ENCODE results near the gene MLPH.

The MLPH gene

GRCh38 chr2:237525559-237526157 is 38.6 kb downstream of the MLPH start:
- DNase-seq = no peak

- no peak for DNase-seq
Observed at GRCh38 chr2:237527233-237527632, 40.2 kb downstream of the MLPH start.

- DNase-seq = no peak
Observed at GRCh38 chr2:237527766-237528165, 40.7 kb downstream of the MLPH start.

DNA sequence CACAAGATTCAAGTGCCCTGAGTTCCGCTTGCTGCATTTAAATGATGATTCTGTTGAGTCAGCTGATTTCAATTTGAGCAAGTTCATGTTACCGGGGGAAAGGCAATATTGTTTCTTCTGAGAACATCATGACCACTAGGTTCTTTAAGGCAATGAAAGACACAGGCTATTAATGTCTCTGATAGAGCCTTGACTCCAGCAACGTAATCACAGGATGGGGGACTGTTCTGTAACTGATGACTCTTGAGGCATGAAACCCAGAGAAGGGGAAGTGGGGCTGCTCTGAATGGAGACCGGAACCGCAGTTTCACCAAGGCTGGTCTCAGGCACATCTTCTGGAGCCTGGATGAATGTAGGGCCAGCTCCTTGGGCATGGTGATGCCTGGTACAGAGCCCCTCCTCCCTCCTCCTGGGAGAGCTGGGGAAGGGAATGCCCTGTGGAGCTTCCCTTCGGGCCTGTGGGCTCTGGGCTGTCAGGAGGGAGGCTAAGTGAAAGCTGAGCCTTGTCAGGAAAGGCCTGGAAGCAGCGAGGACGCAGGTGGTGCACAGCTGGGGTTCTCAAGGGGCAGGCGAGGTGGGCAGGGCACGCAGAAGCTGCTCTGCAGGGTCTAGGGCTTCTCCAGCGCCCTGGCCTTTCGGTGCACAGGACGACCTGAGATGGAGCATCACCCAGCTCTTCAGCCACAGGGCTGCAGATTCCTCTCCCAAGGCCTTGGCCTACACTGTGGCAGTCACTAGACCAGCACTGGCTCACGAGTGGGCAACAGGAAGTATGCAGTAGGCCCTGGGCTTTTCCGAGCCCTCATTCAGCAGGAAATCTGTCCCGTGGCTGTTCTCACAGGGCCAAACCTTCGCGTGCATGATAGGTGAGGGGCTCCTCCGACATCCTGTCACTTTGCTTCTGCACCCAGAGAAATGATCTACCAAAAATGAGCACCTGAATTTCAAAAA is 42.7 kb downstream of the MLPH start:
- no peak for DNase-seq

DNA sequence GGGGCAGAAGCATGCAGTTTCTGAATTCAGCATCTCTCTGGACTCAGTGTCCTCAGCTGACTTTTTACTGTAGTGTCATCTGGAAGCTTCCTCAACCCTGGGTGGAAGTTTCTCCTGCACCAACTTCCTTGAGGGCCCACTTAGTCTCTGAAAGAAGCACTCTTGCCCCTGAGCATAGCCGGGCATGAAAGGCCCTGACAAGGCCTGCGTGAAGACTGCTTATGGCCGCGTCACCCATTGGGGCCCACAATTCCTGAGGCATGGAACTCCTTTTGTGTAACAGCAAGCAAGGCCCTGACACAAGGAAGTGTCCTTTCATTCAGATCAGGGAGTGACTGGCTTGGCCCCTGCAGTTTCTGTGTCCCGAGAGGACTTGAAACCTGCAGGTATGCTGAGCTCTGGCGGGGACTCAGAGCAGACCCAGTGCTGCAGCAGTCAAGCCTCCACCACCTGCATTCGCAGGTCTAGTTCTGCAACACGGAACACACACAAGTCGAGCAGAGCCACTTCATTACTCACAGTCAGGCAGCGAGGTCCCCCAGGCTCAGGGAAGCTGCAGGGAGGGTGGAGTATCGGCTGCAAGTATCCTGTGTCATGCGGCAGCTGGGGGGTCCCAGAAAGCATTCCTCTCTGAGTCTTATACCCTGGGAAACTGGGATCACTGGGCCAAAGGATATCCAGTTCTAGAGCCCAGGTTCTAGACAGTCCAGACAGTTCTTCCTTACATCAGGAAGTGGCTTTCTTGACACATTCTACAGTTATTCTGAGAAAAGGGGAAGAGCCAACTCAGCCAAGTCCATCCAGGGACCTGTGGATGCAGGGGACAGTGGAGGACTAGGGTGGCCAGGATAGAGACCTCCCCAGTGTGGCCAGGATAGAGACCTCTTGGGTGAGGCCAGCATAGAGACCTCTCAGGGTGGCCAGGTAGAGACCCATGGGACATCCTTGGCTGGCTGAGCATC is 43.7 kb downstream of the MLPH start:
- DNase-seq = no peak

- DNase-seq = no peak
Observed at GRCh38 chr2:237532160-237532559, 45.1 kb downstream of the MLPH start.

DNA sequence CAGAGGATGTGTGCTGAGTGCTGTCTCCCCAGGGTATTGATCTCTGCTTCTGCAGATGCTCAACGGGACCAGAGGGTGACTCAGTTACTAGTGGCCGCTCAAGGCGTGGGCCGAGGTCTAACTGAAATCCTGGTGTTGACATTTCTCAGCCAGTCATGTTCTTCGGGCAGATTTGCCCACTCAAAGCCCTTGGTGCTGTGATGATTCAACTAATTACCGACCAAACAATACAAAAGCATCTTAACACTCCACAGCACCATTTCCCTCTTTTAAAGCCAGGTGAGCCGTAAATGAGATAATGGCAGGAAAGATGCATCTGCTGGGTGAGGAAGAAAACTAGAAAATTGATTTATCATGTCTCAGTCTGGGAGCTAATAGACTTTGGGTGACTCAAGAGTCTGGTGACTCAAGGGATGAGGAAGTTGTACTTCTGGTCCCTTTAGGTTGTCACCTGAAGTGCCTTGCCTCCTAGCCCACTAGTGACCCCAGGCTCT is 46.7 kb downstream of the MLPH start:
- DNase-seq = no peak

DNA sequence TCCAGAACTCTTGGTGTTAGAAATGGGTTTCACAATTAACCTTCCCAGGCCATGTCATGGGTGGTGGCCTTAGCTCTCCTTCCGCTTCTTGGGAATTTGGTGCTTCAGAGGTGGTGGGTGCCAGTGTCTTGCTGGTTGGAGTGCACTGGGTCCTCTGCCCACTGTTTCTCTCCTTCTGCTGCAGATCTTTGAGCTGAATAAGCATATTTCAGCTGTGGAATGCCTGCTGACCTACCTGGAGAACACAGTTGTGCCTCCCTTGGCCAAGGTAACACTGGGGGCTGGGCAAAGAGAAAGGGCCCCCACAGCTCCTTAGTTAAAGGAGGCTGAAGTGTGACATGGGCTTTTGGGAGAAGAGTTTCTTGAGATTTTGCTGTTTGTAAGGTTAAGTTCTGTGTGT is 47.3 kb downstream of the MLPH start:
- DNase-seq = no peak

- no peak for DNase-seq
Observed at GRCh38 chr2:237535385-237536082, 48.5 kb downstream of the MLPH start.

GRCh38 chr2:237536083-237536415 is 49.0 kb downstream of the MLPH start:
- no peak for DNase-seq

- DNase-seq = no peak
Observed at GRCh38 chr2:237536617-237537016, 49.6 kb downstream of the MLPH start.

GRCh38 chr2:237538001-237538720 is 51.1 kb downstream of the MLPH start:
- DNase-seq = no peak

GRCh38 chr2:237538901-237539300 is 51.9 kb downstream of the MLPH start:
- no peak for DNase-seq

DNA sequence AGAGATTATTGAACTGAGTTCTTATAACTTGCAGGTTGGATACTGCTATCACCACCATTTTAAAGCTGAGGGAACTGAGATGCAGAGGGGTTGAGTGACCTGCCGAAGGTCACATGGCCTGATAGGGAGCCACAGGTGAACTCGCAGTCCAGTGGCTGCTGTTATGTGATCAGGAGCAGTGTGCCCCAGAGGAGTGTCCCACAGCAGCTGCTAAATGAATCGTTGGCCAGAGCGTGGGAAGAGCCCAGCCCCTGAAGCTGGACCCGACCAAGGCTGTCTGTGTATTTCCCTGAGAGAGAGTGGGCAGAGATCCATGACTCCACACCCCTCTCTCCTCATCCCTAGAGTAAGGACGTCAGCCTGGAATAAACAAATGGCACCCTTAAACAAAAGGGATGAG is 52.6 kb downstream of the MLPH start:
- no peak for DNase-seq

DNA sequence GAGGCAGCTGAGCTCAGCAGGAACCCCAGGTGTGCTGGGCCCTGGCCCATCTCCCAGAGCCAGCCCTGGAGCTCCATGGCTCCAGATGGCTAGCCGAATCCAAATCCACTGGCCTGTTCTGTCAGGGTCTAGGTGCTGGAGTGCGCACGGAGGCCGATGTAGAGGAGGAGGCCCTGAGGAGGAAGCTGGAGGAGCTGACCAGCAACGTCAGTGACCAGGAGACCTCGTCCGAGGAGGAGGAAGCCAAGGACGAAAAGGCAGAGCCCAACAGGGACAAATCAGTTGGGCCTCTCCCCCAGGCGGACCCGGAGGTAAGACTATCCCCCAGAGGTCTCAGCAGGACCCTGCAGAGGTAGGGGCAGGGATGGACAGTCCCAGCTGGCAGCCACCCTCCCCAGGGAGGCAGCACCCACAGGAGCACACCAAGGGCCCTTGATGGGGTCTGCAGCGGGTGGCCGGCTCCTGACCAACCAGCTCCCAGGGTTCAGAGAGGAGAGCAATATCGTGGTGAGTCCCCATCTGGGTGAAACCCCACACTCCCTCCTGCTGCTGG is 53.2 kb downstream of the MLPH start:
- DNase-seq = no peak

DNA sequence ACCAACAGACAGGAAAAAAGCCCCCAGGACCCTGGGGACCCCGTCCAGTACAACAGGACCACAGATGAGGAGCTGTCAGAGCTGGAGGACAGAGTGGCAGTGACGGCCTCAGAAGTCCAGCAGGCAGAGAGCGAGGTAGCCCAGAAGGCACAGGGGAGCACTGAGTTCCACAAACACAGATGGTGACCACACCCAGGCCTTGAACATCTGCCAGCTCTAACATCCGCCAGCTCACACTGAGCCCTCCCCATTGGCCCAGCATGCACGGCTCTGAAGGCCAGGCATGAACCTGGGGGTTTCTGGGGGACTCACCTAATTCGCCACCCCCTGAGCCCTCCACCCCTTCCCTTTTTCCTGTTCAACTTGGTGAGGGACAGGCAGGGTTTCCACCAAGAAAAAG is 53.8 kb downstream of the MLPH start:
- no peak for DNase-seq

GRCh38 chr2:237541243-237541642 is 54.2 kb downstream of the MLPH start:
- DNase-seq = no peak

- peak; percentile 60 for DNase-seq
Observed at GRCh38 chr2:237542001-237542704, 55.1 kb downstream of the MLPH start.

GRCh38 chr2:237546040-237546875 is 59.2 kb downstream of the MLPH start:
- DNase-seq = no peak

GRCh38 chr2:237546876-237547395 is 59.9 kb downstream of the MLPH start:
- no peak for DNase-seq
